NK-92 (cell line): ENCODE data around the gene UGT8.

Experiments
- DNase-seq: peaks from one replicate; lab custom pipeline; 2025; ENCODE audit not compliant: unreplicated experiment; lab: John Stamatoyannopoulos, UW

The UGT8 gene

DNA sequence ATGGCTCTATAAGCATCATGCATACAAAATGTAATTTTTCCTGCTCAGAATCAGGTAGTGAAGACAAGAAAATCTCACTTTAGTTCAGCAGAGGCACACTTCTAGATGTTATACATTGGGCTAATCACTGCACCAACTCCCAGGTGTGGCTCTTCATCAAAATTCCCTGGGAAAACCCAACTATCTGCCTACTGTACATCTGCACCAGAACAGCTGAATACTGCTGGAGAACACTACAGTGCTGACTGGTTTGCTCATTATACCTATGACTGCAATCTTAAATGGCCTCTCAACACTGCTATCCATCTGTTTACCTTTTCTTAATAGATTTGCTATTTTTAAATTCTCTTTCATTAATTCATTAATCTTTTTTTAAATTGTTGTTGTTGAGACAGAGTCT, 92.0 kb downstream of the UGT8 start:
- no peak for DNase-seq

GRCh38 chr4:114691865-114692264, 93.3 kb downstream of the UGT8 start:
- DNase-seq, result no peak

GRCh38 chr4:114692958-114693357, 94.4 kb downstream of the UGT8 start:
- DNase-seq, result no peak

DNA sequence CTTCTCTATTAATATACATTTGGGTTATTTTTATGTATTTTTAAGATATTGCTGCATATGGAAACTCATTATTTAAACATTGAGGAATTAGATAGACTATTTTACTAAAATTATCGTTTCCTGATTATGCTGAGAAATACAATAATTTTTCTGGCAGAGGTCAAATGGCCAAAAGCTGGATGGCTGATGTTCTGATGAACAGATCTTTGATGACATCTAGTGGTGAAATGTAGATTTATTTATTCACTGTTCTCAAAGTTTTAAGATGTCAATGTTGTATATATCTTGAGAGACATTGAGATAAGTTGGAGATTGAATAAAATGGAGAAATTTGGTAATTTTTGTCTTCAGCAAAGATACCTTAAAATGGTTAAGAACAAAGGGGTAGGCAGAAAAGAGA, 96.2 kb downstream of the UGT8 start:
- DNase-seq, result no peak

DNA sequence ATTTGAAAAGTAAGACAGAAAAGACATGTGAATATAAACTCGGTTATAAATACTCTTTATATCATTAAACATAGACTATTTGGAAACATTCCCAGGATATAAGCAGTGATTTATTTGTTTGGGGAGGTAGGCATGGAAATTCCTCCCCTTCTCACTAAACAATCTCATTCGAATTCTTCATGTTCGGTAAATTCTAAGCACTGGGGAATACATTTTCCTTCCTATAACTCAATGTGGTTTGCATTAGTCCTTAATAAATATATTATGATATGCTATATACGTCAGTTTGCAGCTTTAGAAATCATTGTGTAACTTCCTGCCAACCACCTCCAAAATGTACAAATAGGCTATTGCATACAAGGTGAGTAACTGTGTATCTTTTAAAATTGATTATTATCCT, 99.6 kb downstream of the UGT8 start:
- DNase-seq, result no peak

DNA sequence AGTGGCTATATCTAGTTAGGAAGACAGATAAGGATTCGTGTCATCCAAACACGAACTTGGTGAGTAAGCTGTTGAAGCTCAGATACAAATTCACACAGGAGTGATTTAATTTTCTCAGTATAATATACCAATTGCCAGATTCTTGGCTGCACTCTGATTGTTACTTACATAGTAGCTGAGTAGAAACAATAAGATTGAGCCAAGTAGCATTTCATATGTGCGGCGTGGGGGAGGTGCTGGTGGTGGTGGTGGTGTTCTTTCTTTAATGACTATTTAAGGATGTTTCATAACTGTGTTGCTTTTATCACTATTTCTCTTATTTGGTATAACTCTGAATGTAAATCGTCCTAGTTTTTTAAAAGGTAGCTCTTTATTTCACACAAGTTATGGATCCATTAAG, 102.9 kb downstream of the UGT8 start:
- DNase-seq, result no peak

GRCh38 chr4:114717432-114717831, 118.8 kb downstream of the UGT8 start:
- no peak for DNase-seq

DNA sequence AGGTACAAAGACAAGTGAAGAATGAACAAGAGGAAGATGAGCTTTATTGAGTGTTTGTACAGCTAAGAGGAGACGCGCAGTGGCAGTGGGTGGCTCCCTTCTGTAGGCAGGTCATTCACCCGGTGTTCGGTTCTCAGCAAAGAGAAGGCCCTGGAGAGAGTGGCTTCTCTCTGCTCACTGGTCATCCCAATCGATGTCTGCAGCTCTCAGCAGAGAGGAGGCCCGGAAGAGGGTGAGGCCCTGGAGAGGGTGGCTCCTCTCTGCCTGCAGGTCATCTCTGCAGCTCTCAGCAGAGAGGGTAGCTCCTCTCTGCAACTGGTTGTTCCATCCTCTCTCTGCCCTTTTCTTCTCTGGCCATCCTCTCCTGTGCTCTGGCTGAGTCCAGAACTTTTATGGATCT, 126.5 kb downstream of the UGT8 start:
- DNase-seq, result no peak

DNA sequence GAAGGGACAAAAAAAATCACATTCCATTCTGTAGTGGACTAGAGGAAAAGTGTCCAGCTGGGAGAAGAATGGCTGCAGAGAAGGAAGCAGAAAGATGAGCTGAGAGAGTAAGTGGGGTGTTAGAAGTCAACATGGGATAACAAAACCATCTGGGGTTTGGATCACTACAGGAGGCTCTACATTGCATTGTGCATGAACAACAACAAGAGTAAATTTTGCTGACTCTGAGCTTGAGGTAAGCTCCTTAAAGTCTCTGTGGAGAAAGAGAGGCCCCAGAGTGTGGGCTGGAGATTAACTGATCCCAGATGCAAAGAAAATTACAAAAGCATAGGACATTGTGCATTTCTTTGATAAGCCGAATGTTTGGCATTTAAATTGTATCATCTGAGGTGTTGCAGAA, 128.9 kb downstream of the UGT8 start:
- DNase-seq, result no peak
